T-helper 1 cell treated with Interleukin-12 subunit alpha and Interleukin-12 subunit beta and Interleukin-4 antibody, amounts not matched to agents 30 ng/mL and 1 ng/mL, for 36 hours (primary cell): ENCODE results near the gene NFKB2. TPM values are rescaled to one million over a fixed set of nuclear protein-coding genes. Genes with fewer than 3 reads are reported as not detected.

Source experiments
- intact Hi-C: fragments of 100-400 bp; cut with micrococcal nuclease; formaldehyde crosslinking; loops from one replicate; pipeline ENCODE4 v1.15.1; 2024
- total RNA-seq: library from RNA; stranded (reverse); gene quantifications from 2 replicates; pipeline ENCODE4 v1.2.3, GENCODE V29; 2022

The NFKB2 gene
- total RNA-seq = 313 and 319 TPM in 2 replicates

- intact Hi-C loops = loop anchor here (1.0 to 10.0 kb wide), 10 partner anchors 14 to 1727 kb away; partner anchors contain the start of genes CNNM2, CUEDC2, OGA and PPRC1
Measured at GRCh38 chr10:102395400-102396316, at the start of gene NFKB2. TSS of gene NFKB2 (plus strand) at chr10:102395705. CDS start at chr10:102395960, 255 bp downstream.

DNA sequence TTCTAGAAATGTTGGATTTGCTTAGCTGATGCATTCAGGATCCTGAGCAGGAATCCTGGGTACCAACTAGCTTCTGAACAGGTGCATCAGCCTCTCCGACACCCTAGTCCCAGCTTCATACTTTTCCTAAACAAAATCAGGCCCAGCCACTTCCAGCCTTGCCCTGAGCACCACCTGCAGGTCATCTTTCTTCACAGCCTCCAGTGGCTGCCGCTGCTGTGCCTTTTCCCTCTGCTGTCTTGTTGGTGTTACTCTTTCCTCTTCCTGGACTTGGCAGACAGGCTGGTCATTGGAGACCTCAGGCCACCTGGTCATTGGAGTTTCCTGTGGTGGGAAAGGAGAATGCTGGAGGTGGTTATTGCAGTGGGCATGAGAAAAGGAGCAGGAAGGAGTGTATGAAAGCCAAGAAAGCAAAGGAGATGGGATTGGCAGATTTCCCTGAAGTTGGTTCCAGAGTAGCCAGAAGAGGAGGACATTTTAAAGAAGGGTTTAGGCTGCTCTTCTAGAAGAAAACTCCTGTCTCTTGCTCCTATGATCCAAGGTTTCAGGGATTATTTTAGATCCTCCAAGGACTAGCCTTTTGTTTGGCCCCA is 48.2 kb upstream of the NFKB2 start:
- intact Hi-C loops = loop anchor here (1.0 kb wide), 1 partner anchor 178 kb away; no protein-coding TSS in a partner anchor

DNA sequence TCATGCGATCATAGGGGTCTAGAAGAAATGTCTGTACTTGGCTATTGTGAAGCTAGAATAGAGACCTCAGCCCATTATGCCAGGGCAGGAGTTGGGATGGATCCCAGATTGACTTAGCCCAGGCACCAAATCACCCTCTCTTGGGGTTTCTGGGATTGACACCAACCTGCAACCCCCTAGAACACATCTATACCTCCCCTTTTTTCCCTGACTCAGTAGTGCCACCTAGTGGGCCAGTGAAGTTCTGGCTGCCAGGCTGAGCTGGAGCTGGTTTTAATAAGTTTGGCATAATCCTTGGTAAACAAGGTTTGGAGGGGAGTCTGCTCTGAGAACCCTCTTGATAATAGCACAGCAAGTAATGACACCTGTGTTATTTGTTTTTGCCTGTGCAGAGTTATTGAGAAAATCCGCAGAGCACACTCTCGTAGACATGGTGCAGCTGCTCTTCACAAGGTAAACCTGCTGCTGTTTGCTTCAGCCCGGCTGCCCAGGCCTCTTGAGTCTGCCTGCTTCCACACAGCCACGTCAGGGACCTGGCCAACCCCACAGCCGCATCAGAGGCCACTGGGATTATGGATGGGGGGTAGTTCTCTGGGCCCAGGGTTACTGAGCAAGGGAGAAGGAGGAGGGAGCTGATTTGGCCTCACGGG is 43.3 kb upstream of the NFKB2 start:
- intact Hi-C loops = loop anchor here (1.0 to 10.0 kb wide), 4 partner anchors 107 to 233 kb away; partner anchors contain the start of gene GBF1

GRCh38 chr10:102354451-102354850 is 41.1 kb upstream of the NFKB2 start:
- intact Hi-C loops = loop anchor here (10.0 kb wide), 1 partner anchor 230 kb away; no protein-coding TSS in a partner anchor

GRCh38 chr10:102358712-102359382 is 36.7 kb upstream of the NFKB2 start:
- intact Hi-C loops = loop anchor here (10.0 kb wide), 1 partner anchor 226 kb away; no protein-coding TSS in a partner anchor

DNA sequence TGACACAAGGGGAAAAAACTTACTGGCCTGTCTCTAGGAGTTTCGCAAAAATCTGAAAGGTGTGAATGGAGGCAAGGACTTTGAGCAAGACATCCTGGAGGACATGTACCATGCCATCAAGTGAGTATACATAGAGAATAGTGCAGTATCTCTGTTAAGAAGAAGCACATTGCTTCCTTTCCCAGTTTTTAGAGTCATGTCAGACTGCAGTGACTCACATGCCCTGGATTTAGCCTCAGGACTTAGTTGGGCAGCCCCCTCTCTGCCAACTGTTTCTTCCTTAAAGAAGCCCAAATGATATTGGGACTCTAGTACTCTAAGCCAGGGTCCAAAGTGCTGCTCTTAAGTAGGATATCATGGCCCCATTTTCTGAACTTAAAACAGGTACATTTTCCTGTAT is 28.1 kb upstream of the NFKB2 start:
- intact Hi-C loops = no loop called here

DNA sequence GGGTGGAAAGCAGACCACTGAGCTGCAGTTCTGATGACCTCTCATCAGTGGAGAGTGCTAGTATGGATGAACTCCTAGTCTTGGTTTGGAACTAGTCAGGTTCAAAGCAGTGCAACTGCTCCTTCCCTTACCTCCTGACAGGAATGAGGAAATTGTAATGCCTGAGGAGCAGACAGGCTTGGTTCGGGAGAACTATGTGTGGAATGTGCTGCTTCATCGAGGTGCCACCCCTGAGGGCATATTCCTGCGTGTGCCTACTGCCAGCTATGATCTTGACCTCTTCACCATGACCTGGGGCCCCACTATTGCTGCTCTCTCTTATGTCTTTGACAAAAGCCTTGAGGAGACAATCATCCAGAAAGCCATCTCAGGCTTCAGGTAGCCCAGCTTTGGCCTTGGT is 27.4 kb upstream of the NFKB2 start:
- intact Hi-C loops = no loop called here

GRCh38 chr10:102371295-102371694 is 24.2 kb upstream of the NFKB2 start:
- intact Hi-C loops = no loop called here

- intact Hi-C loops = no loop called here
Measured at GRCh38 chr10:102375250-102375649, 20.3 kb upstream of the NFKB2 start.

- intact Hi-C loops = no loop called here
Measured at GRCh38 chr10:102375867-102376266, 19.6 kb upstream of the NFKB2 start.

DNA sequence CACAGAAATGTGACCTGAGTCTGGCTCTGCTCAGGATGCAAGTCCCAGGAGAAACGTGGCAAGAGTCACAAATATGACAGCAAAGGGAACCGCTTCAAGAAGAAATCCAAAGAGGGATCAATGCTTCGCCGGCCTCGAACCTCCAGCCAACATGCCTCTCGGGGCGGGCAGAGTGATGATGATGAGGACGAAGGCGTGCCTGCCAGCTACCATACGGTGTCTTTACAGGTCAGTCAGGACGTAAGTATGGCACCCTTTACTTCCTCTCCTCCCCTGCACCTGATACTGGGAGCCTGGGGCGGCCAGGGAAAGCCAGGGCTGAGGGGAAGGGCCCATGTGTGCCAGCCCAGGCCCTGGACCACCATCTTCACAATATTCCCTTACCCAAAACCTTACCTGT is 18.6 kb upstream of the NFKB2 start:
- intact Hi-C loops = no loop called here

- intact Hi-C loops = no loop called here
Measured at GRCh38 chr10:102379383-102379782, 16.1 kb upstream of the NFKB2 start.

DNA sequence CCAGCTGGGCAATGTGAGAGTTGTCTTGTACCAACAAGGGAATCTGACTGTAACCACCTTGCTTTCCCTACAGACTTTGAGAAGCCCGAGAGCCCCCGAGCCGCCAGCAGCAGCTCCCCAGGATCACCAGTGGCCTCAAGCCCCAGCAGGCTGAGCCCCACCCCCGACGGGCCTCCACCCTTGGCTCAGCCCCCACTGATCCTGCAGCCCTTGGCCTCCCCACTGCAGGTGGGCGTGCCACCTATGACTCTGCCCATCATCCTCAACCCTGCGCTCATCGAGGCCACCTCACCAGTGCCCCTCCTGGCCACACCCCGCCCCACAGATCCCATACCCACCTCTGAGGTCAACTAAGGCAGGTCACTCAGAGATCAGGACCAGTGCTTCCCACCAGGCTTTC is 13.5 kb upstream of the NFKB2 start:
- intact Hi-C loops = no loop called here

DNA sequence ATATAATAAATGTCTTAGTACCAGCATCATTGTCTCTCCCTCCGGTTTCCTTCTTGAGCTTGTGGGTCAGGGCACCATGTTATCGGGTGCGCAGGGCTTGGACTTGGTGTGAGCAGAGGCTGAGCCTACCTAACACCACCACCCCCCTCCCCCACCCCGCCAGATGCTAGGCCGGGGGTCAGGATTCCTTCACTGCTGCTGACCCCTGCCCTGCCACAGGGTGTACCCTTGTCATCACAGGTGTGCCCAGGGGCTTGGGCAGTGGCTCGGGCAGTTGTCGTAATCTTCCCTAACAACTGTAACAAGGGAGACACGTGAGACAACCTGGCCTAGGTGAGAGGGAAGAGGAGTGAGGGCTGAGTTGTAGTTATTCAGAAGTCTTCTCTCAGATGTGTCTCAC is 12.6 kb upstream of the NFKB2 start:
- intact Hi-C loops = no loop called here

DNA sequence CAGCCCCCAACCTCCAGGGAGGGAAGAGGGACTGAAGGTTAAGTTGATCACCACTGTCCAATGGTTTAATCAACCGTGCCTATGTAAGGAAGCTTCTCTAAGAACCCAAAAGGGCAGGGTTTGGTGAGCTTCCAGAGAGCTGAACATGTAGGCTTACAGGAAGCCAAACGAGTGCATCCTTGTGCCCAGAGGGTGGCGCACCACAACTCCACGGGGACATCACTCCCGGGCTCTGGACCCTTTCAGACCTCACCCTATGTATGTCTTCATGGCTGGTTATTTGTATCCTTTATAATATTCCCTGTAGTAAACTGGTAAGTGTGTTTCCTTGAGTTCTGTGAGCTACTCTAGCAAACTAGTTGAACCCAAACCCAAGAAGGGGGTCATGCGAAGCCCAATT is 11.5 kb upstream of the NFKB2 start:
- intact Hi-C loops = no loop called here

GRCh38 chr10:102384606-102385429 is 10.7 kb upstream of the NFKB2 start:
- intact Hi-C loops = no loop called here

GRCh38 chr10:102389894-102390293 is 5.6 kb upstream of the NFKB2 start:
- intact Hi-C loops = loop anchor here (10.0 kb wide), 1 partner anchor 525 kb away; the partner anchor contains the start of gene CNNM2

GRCh38 chr10:102392306-102392705 is 3.2 kb upstream of the NFKB2 start:
- intact Hi-C loops = loop anchor here (10.0 kb wide), 1 partner anchor 522 kb away; the partner anchor contains the start of gene CNNM2

DNA sequence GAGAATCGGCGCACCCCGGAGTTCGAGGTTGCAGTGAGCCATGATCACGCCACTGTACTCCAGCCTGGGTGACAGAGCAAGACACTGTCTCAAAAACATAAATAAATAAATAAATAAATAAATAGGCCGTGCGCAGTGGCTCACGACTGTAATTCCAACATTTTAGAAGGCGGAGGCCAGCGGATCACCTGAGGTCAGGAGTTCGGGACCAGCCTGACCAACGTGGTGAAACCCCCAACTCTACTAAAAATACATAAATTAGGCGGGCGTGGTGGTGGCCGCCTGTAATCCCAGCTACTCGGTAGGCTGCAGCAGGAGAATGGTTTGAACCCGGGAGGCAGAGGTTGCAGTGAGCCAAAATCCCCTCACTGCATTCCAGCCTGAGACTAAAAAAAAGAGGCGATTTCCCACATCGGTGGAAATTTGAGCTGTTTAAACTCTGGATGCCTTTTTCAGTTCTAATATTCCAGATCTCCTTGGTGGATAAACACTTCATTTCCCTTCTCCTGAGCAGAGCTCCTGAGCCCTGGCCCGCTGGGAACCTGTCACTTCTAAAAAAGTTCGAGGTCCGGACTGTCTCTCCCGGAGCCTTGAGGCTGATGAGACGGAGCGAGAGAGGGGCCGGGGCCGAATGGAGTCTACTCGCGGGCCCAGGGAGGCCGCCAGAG is 2.0 kb upstream of the NFKB2 start:
- intact Hi-C loops = loop anchor here (1.0 to 10.0 kb wide), 13 partner anchors 28 to 973 kb away; partner anchors contain the start of genes BORCS7, CNNM2, GBF1 and NOLC1
